Prostate gland (tissue), 2 donors: ENCODE results near the gene TSHZ3. TPM values are rescaled to one million over a fixed set of nuclear protein-coding genes. Genes with fewer than 3 reads are reported as not detected.

ENCODE experiments used
- DNase-seq: peaks from one replicate; pipeline ENCODE4 v3.0.0-alpha.2; 2019; ENCODE audit warnings: low spot score
- H3K27ac ChIP-seq, 2 donors: fragments of 200-600 bp; sonication (generic); 2 replicates each; pipeline ENCODE4 v1.5.1; 2017 to 2019
- H3K27me3 ChIP-seq: fragments of 200-600 bp; sonication (generic); replicated peaks from 2 replicates; pipeline ENCODE4 v1.5.1; 2019; ENCODE audit not compliant: insufficient read depth
- H3K36me3 ChIP-seq, 2 donors: fragments of 200-600 bp; sonication (generic); 1 replicate in 1 of 2; 2 replicates in 1 of 2; pipeline versions ENCODE4 v1.5.1 to v1.8.1; 2017 to 2019
- H3K4me1 ChIP-seq: fragments of 200-600 bp; sonication (generic); replicated peaks from 2 replicates; pipeline ENCODE4 v1.5.1; 2019
- H3K4me3 ChIP-seq, 2 donors: fragments of 200-600 bp; sonication (generic); 2 replicates each; pipeline ENCODE4 v1.5.1; 2017 to 2019
- H3K9me3 ChIP-seq: fragments of 200-600 bp; sonication (generic); 2 replicates; pipeline ENCODE4 v1.5.1; 2017
- CTCF ChIP-seq, 4 experiments: fragments of 200-600 bp in 2 of 4; fragments of 450-650 bp in 2 of 4; sonication (generic) in 2 of 4; IDR thresholded peaks; 1 replicate in 3 of 4; 2 replicates in 1 of 4; pipeline ENCODE4 v1.5.1; 2016 to 2019; ENCODE audit warnings: antibody characterized with exemption in 4 of 4, mild to moderate bottlenecking in 2 of 4, moderate library complexity in 2 of 4
- POLR2A ChIP-seq: fragments of 450-650 bp; IDR thresholded peaks from one replicate; pipeline ENCODE4 v1.6.1; 2016; ENCODE audit warnings: antibody characterized with exemption, mild to moderate bottlenecking
- POLR2AphosphoS5 ChIP-seq: sonication (generic); formaldehyde crosslinking; IDR thresholded peaks from one replicate; pipeline ENCODE4 v1.6.1; 2017; ENCODE audit warnings: antibody characterized with exemption
- WGBS: methylation state at CpG from one replicate; pipeline ENCODE4 v1.1.5; 2018; 5-methylcytosine and 5-hydroxymethylcytosine counted together
- intact Hi-C: fragments of 100-400 bp; cut with DNase I; formaldehyde crosslinking; loops from one replicate; pipeline ENCODE4 v1.14.2; 2022
- total RNA-seq, 2 donors: library from RNA; depleted of rRNA; stranded (reverse); fragments of >200 nt; gene quantifications; one replicate each; pipeline ENCODE4 v1.1.0, GENCODE V29; 2016

TSHZ3 gene
- total RNA-seq, 2 donors from 2014 or later: 10.4 to 18.4 TPM

- Histone ChIP-seq H3K27ac (peak overlapping the region; percentile 91 to 92), H3K27me3 (no peaks in the 10 kb centered on the region), H3K36me3 (no peaks in the 10 kb centered on the region), H3K4me3 (peak overlapping the region; percentile 93 to 94), H3K4me1 (no peaks in the 10 kb centered on the region), H3K9me3 (no peaks in the 10 kb centered on the region)
- TF ChIP-seq CTCF (IDR thresholded peaks at IDR 0.05) (no peak), POLR2AphosphoS5 (no peak), POLR2A (no peak)
- DNase-seq: peak; percentile 42
- intact Hi-C loops: loop anchor here (5.0 to 10.0 kb wide), 4 partner anchors 226 to 874 kb away; no protein-coding TSS in a partner anchor
- WGBS: under 1% methylated on average over 46 of the region's 63 CpGs
Measured at GRCh38 chr19:31350693-31351055, 1.4 kb upstream of the TSHZ3 start.

GRCh38 chr19:31350033-31350692 is 927 bp upstream of the TSHZ3 start:
- intact Hi-C loops: loop anchor here (5.0 to 10.0 kb wide), 4 partner anchors 225 to 875 kb away; no protein-coding TSS in a partner anchor
- H3K4me3 ChIP-seq: peak overlapping the region; percentile 93 to 94
- H3K4me1 ChIP-seq: no peaks in the 10 kb centered on the region
- H3K9me3 ChIP-seq: no peaks in the 10 kb centered on the region
- TF ChIP-seq CTCF (IDR thresholded peaks at IDR 0.05): no peak
- no peak for TF ChIP-seq POLR2A
- TF ChIP-seq POLR2AphosphoS5: no peak
- H3K27ac ChIP-seq: peak overlapping the region; percentile 91 to 92
- 2% methylated on average over 52 of the region's 61 CpGs for WGBS
- H3K36me3 ChIP-seq: no peaks in the 10 kb centered on the region
- H3K27me3 ChIP-seq: no peaks in the 10 kb centered on the region
- no peak for DNase-seq

GRCh38 chr19:31348481-31349159 is 616 bp downstream of the TSHZ3 start:
- Histone ChIP-seq H3K36me3 (no peaks in the 10 kb centered on the region), H3K27ac (peak overlapping the region; percentile 91 to 92), H3K9me3 (no peaks in the 10 kb centered on the region), H3K4me1 (no peaks in the 10 kb centered on the region), H3K27me3 (no peaks in the 10 kb centered on the region), H3K4me3 (peak overlapping the region; percentile 93 to 94)
- peak; percentile 24 for DNase-seq
- WGBS: under 1% methylated on average over 55 of the region's 61 CpGs
- intact Hi-C loops: no loop called here
- TF ChIP-seq POLR2A (no peak), POLR2AphosphoS5 (no peak), CTCF (IDR thresholded peaks at IDR 0.05) (no peak)

- no peak for TF ChIP-seq POLR2AphosphoS5
- TF ChIP-seq CTCF (IDR thresholded peaks at IDR 0.05): no peak
- TF ChIP-seq POLR2A: no peak
- H3K4me3 ChIP-seq: peak overlapping the region; percentile 93 to 94
- H3K9me3 ChIP-seq: no peaks in the 10 kb centered on the region
- WGBS: 25% methylated on average over 11 of the region's 11 CpGs
- H3K36me3 ChIP-seq: no peaks in the 10 kb centered on the region
- no peak for DNase-seq
- intact Hi-C loops: no loop called here
- H3K27ac ChIP-seq: peak overlapping the region; percentile 91 to 92
- no peaks in the 10 kb centered on the region for H3K4me1 ChIP-seq
- H3K27me3 ChIP-seq: no peaks in the 10 kb centered on the region
Measured at GRCh38 chr19:31347828-31348392, 1.3 kb downstream of the TSHZ3 start.
